Smooth muscle cell (in vitro differentiated cells): ENCODE data around the gene CHRNA9. TPM values are rescaled to one million over a fixed set of nuclear protein-coding genes. Genes with fewer than 3 reads are reported as not detected.

ENCODE experiments used
- DNase-seq: peaks from one replicate; lab custom pipeline; 2025; ENCODE audit not compliant: unreplicated experiment; lab: John Stamatoyannopoulos, UW
- H2AFZ ChIP-seq: fragments of 200-600 bp; sonication (generic); 2 replicates; pipeline ENCODE4 v1.6.0; 2016; ENCODE audit warnings: antibody characterized with exemption, low read depth, mild to moderate bottlenecking
- H3F3A ChIP-seq: fragments of 200-600 bp; sonication (generic); 2 replicates; pipeline ENCODE4 v1.6.0; 2017; ENCODE audit warnings: antibody characterized with exemption, low read depth
- H3K27ac ChIP-seq: fragments of 200-600 bp; sonication (generic); 2 replicates; pipeline ENCODE4 v1.5.1; 2016; ENCODE audit warnings: low read depth, mild to moderate bottlenecking
- H3K27me3 ChIP-seq: fragments of 200-600 bp; sonication (generic); 2 replicates; pipeline ENCODE4 v1.6.1; 2016; ENCODE audit warnings: low read depth, mild to moderate bottlenecking
- H3K36me3 ChIP-seq: fragments of 200-600 bp; sonication (generic); 2 replicates; pipeline ENCODE4 v1.5.1; 2016; ENCODE audit warnings: low read depth
- H3K4me1 ChIP-seq: fragments of 200-600 bp; sonication (generic); 2 replicates; pipeline ENCODE4 v1.5.1; 2016; ENCODE audit warnings: low read depth
- H3K4me2 ChIP-seq: fragments of 200-600 bp; sonication (generic); 2 replicates; pipeline ENCODE4 v1.6.0; 2016; ENCODE audit warnings: mild to moderate bottlenecking
- H3K4me3 ChIP-seq: fragments of 200-600 bp; sonication (generic); 2 replicates; pipeline ENCODE4 v1.5.1; 2016; ENCODE audit warnings: mild to moderate bottlenecking
- H3K79me2 ChIP-seq: fragments of 200-600 bp; sonication (generic); 2 replicates; pipeline ENCODE4 v1.6.0; 2016; ENCODE audit warnings: low read depth, mild to moderate bottlenecking
- H3K9ac ChIP-seq: fragments of 200-600 bp; sonication (generic); 2 replicates; pipeline ENCODE4 v1.6.0; 2016; ENCODE audit warnings: low read depth
- H3K9me3 ChIP-seq: fragments of 200-600 bp; sonication (generic); replicated peaks from 2 replicates; pipeline ENCODE4 v1.5.1; 2016; ENCODE audit warnings: low read depth
- H4K20me1 ChIP-seq: fragments of 200-600 bp; sonication (generic); 2 replicates; pipeline ENCODE4 v1.6.0; 2016; ENCODE audit warnings: low read depth
- CTCF ChIP-seq: fragments of 200-600 bp; sonication (generic); IDR thresholded peaks from 2 replicates; pipeline ENCODE4 v1.5.1; 2017; ENCODE audit warnings: borderline replicate concordance, mild to moderate bottlenecking, antibody characterized with exemption; ENCODE audit not compliant: insufficient read depth, poor library complexity, severe bottlenecking
- WGBS: methylation state at CpG from one replicate; pipeline ENCODE4 v1.1.7; 2016; ENCODE audit warnings: low lambda C conversion rate; 5-methylcytosine and 5-hydroxymethylcytosine counted together
- polyA plus RNA-seq: library from polyadenylated mRNA; unstranded; fragments of >200 nt; fragmentation: Nextera tagmentation; extraction: Ambion mirVana; gene quantifications from 2 replicates; pipeline ENCODE4 v1.2.1, GENCODE V29; 2016
- total RNA-seq: library from RNA; depleted of rRNA; stranded (reverse); fragments of >200 nt; gene quantifications from 2 replicates; pipeline ENCODE4 v1.2.3, GENCODE V29; 2014

Gene CHRNA9
- total and polyA plus RNA-seq, 2 experiments from 2014 or later: 2.4 to 15.8 TPM

GRCh38 chr4:40354158-40354557, 19.0 kb downstream of the CHRNA9 start:
- Histone ChIP-seq H3K9me3 (no peaks in the 10 kb centered on the region), H3K4me3 (no peak overlapping the region)
- 96% methylated on average over 11 of the region's 11 CpGs for WGBS

GRCh38 chr4:40355131-40355530, 20.0 kb downstream of the CHRNA9 start:
- no peak for TF ChIP-seq CTCF
- H4K20me1 ChIP-seq: no peaks in the 10 kb centered on the region
- no peak overlapping the region for H2AFZ ChIP-seq
- H3K4me3 ChIP-seq: no peak overlapping the region
- no peak for DNase-seq
- no peaks in the 10 kb centered on the region for H3K4me1 ChIP-seq
- H3K4me2 ChIP-seq: no peak overlapping the region
- H3K36me3 ChIP-seq: no peaks in the 10 kb centered on the region
- WGBS: 91% methylated on average over 5 of the region's 5 CpGs
- H3K79me2 ChIP-seq: no peaks in the 10 kb centered on the region
- no peak overlapping the region for H3K27ac ChIP-seq
- H3K9me3 ChIP-seq: no peaks in the 10 kb centered on the region
- H3K27me3 ChIP-seq: no peaks in the 10 kb centered on the region
- peaks cover 6% of the 10 kb centered on the region for H3F3A ChIP-seq
- H3K9ac ChIP-seq: no peak overlapping the region

More at GRCh38 chr4:40354158-40354557, 19.0 kb downstream of the CHRNA9 start:
- Histone ChIP-seq H3K4me2 (no peak overlapping the region), H3F3A (peaks cover 11% of the 10 kb centered on the region), H4K20me1 (no peaks in the 10 kb centered on the region), H2AFZ (no peak overlapping the region), H3K36me3 (no peaks in the 10 kb centered on the region), H3K27ac (no peak overlapping the region), H3K9ac (no peak overlapping the region), H3K27me3 (no peaks in the 10 kb centered on the region), H3K4me1 (no peaks in the 10 kb centered on the region), H3K79me2 (no peaks in the 10 kb centered on the region)
- no peak for TF ChIP-seq CTCF
- no peak for DNase-seq

GRCh38 chr4:40357738-40358137, 22.6 kb downstream of the CHRNA9 start:
- no peak for TF ChIP-seq CTCF
- WGBS: 44% methylated on average over 5 of the region's 5 CpGs
- no peak overlapping the region for H3K9ac ChIP-seq

GRCh38 chr4:40361338-40361737, 26.2 kb downstream of the CHRNA9 start:
- DNase-seq: no peak
- TF ChIP-seq CTCF: no peak
- no peak overlapping the region for H2AFZ ChIP-seq
- WGBS: 98% methylated on average over 3 of the region's 3 CpGs
- peaks cover 4% of the 10 kb centered on the region for H3K9me3 ChIP-seq
- no peaks in the 10 kb centered on the region for H3K36me3 ChIP-seq
- H3K9ac ChIP-seq: no peak overlapping the region
- H3K4me3 ChIP-seq: no peak overlapping the region
- no peaks in the 10 kb centered on the region for H3K79me2 ChIP-seq
- no peak overlapping the region for H3K4me2 ChIP-seq
- H4K20me1 ChIP-seq: no peaks in the 10 kb centered on the region
- H3F3A ChIP-seq: no peaks in the 10 kb centered on the region
- no peaks in the 10 kb centered on the region for H3K4me1 ChIP-seq
- H3K27me3 ChIP-seq: no peaks in the 10 kb centered on the region
- H3K27ac ChIP-seq: no peak overlapping the region

More at GRCh38 chr4:40357738-40358137, 22.6 kb downstream of the CHRNA9 start:
- H3K36me3 ChIP-seq: no peaks in the 10 kb centered on the region
- H3K79me2 ChIP-seq: no peaks in the 10 kb centered on the region
- no peak for DNase-seq
- no peaks in the 10 kb centered on the region for H3K27me3 ChIP-seq
- H3K9me3 ChIP-seq: peaks cover 4% of the 10 kb centered on the region
- H3K4me2 ChIP-seq: no peak overlapping the region
- no peak overlapping the region for H2AFZ ChIP-seq
- H3K27ac ChIP-seq: no peak overlapping the region
- H3K4me1 ChIP-seq: no peaks in the 10 kb centered on the region
- H4K20me1 ChIP-seq: no peaks in the 10 kb centered on the region
- H3K4me3 ChIP-seq: no peak overlapping the region
- no peaks in the 10 kb centered on the region for H3F3A ChIP-seq
